HepG2 (cell line): ENCODE results near the gene JAG1.

Source experiments
- ZNF224 ChIP-seq: sonication (generic); formaldehyde crosslinking; IDR thresholded peaks from 2 replicates; pipeline ENCODE4 v1.5.0; 2020; ENCODE audit warnings: mild to moderate bottlenecking, missing genetic modification reagents
- ZNF432 ChIP-seq: sonication (generic); formaldehyde crosslinking; IDR thresholded peaks from 2 replicates; pipeline ENCODE4 v1.5.0; 2020; ENCODE audit warnings: missing genetic modification reagents, mild to moderate bottlenecking, borderline replicate concordance
- ZNF678 ChIP-seq: sonication (generic); formaldehyde crosslinking; IDR thresholded peaks from 2 replicates; pipeline ENCODE4 v1.4.0; 2020; ENCODE audit warnings: mild to moderate bottlenecking, missing genetic modification reagents
- ZNF687 ChIP-seq: sonication (generic); formaldehyde crosslinking; IDR thresholded peaks from 2 replicates; pipeline ENCODE4 v1.5.1; 2020; ENCODE audit warnings: mild to moderate bottlenecking, missing genetic modification reagents, moderate library complexity
- ZNF775 ChIP-seq: sonication (generic); formaldehyde crosslinking; IDR thresholded peaks from 2 replicates; pipeline ENCODE4 v1.4.0; 2020; ENCODE audit warnings: missing genetic modification reagents, mild to moderate bottlenecking, moderate library complexity, borderline replicate concordance
- TF ChIP-seq, protein P1 (sequence below): sonication (generic); formaldehyde crosslinking; IDR thresholded peaks from 2 replicates; pipeline ENCODE4 v1.8.1; 2023; ENCODE audit warnings: missing genetic modification reagents, inconsistent platforms, borderline replicate concordance
- TF ChIP-seq, protein P2 (sequence below): sonication (generic); formaldehyde crosslinking; IDR thresholded peaks from 2 replicates; pipeline ENCODE4 v1.5.0; 2020; ENCODE audit warnings: mild to moderate bottlenecking, missing genetic modification reagents, moderate library complexity

GRCh38 chr20:10669843-10670446, 3.9 kb downstream of the JAG1 start:
- TF ChIP-seq, protein P1, sequence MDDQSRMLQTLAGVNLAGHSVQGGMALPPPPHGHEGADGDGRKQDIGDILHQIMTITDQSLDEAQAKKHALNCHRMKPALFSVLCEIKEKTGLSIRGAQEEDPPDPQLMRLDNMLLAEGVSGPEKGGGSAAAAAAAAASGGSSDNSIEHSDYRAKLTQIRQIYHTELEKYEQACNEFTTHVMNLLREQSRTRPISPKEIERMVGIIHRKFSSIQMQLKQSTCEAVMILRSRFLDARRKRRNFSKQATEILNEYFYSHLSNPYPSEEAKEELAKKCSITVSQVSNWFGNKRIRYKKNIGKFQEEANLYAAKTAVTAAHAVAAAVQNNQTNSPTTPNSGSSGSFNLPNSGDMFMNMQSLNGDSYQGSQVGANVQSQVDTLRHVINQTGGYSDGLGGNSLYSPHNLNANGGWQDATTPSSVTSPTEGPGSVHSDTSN (CRISPR knock-in tag), result no peak
- TF ChIP-seq ZNF224 (CRISPR knock-in tag), result no peak
- TF ChIP-seq ZNF687, result no peak
- TF ChIP-seq ZNF678, result no peak
- TF ChIP-seq ZNF775 (CRISPR knock-in tag), result no peak
- TF ChIP-seq ZNF432, result no peak
- TF ChIP-seq, protein P2, sequence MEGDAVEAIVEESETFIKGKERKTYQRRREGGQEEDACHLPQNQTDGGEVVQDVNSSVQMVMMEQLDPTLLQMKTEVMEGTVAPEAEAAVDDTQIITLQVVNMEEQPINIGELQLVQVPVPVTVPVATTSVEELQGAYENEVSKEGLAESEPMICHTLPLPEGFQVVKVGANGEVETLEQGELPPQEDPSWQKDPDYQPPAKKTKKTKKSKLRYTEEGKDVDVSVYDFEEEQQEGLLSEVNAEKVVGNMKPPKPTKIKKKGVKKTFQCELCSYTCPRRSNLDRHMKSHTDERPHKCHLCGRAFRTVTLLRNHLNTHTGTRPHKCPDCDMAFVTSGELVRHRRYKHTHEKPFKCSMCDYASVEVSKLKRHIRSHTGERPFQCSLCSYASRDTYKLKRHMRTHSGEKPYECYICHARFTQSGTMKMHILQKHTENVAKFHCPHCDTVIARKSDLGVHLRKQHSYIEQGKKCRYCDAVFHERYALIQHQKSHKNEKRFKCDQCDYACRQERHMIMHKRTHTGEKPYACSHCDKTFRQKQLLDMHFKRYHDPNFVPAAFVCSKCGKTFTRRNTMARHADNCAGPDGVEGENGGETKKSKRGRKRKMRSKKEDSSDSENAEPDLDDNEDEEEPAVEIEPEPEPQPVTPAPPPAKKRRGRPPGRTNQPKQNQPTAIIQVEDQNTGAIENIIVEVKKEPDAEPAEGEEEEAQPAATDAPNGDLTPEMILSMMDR (CRISPR knock-in tag), result no peak
